ENCODE results near the gene ABCB11.
A peak's percentile ranks its signal among the peaks of the same experiment; 100 is the strongest.

The ABCB11 gene

DNA sequence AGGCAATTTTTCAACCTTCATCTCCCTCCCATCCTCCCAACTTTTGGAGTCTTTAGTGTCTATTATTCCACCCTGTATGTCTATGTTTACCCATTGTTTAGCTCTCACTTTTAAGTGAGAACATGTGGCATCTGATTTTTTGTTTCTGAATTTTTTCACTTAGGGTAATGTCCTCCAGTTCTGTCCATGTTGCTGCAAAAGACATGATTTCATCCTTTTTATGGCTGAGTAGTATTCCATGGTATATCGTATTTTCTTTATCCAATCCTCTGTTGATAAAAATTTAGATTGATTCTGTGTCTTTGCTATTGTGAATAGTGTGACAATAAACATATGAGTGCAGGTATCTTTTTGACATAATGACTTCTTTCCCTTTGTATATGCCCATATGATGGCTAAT, 81.8 kb downstream of the ABCB11 start:
- TF ChIP-seq, protein P1, sequence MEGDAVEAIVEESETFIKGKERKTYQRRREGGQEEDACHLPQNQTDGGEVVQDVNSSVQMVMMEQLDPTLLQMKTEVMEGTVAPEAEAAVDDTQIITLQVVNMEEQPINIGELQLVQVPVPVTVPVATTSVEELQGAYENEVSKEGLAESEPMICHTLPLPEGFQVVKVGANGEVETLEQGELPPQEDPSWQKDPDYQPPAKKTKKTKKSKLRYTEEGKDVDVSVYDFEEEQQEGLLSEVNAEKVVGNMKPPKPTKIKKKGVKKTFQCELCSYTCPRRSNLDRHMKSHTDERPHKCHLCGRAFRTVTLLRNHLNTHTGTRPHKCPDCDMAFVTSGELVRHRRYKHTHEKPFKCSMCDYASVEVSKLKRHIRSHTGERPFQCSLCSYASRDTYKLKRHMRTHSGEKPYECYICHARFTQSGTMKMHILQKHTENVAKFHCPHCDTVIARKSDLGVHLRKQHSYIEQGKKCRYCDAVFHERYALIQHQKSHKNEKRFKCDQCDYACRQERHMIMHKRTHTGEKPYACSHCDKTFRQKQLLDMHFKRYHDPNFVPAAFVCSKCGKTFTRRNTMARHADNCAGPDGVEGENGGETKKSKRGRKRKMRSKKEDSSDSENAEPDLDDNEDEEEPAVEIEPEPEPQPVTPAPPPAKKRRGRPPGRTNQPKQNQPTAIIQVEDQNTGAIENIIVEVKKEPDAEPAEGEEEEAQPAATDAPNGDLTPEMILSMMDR (IDR thresholded peaks at IDR 0.05; ENCODE audit: low read depth, low read length, missing control alignments) = no peak
- in situ Hi-C loops (cut with HindIII; ENCODE audit: low sequenced_read_pairs) = no loop called here
- no peak overlapping the region for H3K4me3 ChIP-seq (ENCODE audit: low read depth, low read length)
- no peak for DNase-seq (ENCODE audit: low read depth)

DNA sequence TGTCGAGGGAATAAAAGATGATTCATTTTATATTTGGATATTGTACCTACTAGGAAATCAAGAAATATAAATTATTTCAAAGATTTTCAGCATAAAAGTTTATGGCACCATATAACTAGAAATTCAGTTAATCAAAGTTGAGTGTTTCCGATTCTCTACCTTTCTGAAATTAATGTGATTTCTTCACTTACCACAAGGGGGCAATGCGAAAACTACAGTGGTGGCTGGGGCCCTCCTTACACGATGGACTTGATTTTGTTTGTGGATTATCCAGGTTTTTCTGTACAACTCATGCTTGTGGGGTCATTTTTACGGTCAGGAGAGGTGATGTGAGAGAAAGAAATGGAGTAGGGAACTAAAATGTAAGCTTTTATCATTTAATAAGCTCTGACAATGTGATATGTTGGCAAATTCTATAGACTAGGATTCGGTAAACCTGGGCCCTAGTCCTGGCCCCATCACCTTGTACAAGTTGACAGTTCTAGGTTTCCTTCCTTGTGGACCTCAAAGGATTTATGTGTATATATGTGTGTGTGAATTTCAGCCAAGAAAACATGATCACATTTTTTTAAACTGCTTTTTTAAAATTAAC, 82.4 kb downstream of the ABCB11 start:
- H3K4me3 ChIP-seq (ENCODE audit: low read depth, low read length) = no peak overlapping the region
- TF ChIP-seq, protein P1 (IDR thresholded peaks at IDR 0.05; ENCODE audit: low read depth, low read length, missing control alignments) = peak; percentile 54
- DNase-seq (ENCODE audit: low read depth) = no peak
- in situ Hi-C loops (cut with HindIII; ENCODE audit: low sequenced_read_pairs) = no loop called here

DNA sequence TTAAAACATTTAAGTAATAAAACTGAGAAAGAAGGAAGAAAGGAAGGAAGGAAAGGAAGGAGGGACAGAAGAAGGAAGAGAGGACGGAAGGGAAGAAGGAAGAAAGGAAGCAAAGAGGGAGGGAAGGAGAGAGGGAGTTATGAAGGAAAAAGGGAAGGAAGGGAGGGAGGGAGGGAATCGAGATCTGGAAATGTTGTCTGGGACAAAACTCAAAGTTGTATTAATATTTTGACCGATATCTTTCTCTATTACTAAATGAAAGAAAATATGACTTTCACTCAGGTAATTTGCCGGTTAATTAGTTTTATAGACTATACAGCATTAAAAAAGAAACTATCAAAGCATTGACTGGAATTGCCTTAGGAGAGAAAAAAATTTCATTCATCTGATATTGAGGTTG, 85.6 kb downstream of the ABCB11 start:
- no peak for DNase-seq (ENCODE audit: low read depth)
- TF ChIP-seq, protein P1 (IDR thresholded peaks at IDR 0.05; ENCODE audit: low read depth, low read length, missing control alignments) = no peak
- in situ Hi-C loops (cut with HindIII; ENCODE audit: low sequenced_read_pairs) = no loop called here
- H3K4me3 ChIP-seq (ENCODE audit: low read depth, low read length) = no peak overlapping the region

DNA sequence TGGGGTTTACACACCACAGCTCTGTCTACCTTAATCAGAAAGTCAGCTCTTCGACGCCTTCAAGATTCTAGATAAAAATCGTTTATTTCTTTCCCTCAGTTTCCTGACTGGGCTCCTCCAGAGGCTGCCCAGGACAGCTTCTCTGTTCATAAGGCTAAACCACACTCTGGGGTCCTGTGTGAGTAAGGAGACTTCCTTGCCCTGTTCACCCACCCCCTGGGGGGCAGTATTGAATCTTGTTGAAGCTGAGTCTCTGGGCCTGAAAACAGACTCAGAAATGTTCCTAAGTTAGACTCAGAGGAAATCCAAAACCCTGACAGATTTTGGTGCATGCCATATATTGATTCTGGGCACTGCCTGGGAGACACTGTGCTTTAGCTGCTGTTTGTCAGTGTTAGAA, 87.1 kb downstream of the ABCB11 start:
- H3K4me3 ChIP-seq (ENCODE audit: low read depth, low read length) = no peak overlapping the region
- TF ChIP-seq, protein P1 (IDR thresholded peaks at IDR 0.05; ENCODE audit: low read depth, low read length, missing control alignments) = no peak
- in situ Hi-C loops (cut with HindIII; ENCODE audit: low sequenced_read_pairs) = no loop called here
- DNase-seq (ENCODE audit: low read depth) = no peak

DNA sequence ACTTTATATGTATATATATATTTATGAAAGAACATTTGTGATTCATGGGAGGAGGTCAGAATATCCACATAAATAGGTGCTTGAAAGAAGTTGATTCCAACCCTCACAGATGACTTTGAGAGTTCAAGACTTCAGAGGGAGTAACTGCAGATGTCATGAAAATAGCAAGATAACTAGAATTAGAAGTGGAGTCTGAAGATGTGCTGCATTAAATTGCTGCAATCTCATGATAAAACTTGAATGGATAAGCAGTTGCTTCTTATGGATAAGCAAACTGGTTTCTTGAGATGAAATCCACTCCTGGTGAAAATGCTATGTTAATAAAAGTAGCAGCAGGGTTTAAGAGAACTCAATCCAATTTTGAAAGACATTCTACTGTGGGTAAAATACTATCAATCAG, 89.8 kb downstream of the ABCB11 start:
- H3K4me3 ChIP-seq (ENCODE audit: low read depth, low read length) = no peak overlapping the region
- TF ChIP-seq, protein P1 (IDR thresholded peaks at IDR 0.05; ENCODE audit: low read depth, low read length, missing control alignments) = no peak
- DNase-seq (ENCODE audit: low read depth) = no peak
- in situ Hi-C loops (cut with HindIII; ENCODE audit: low sequenced_read_pairs) = no loop called here

DNA sequence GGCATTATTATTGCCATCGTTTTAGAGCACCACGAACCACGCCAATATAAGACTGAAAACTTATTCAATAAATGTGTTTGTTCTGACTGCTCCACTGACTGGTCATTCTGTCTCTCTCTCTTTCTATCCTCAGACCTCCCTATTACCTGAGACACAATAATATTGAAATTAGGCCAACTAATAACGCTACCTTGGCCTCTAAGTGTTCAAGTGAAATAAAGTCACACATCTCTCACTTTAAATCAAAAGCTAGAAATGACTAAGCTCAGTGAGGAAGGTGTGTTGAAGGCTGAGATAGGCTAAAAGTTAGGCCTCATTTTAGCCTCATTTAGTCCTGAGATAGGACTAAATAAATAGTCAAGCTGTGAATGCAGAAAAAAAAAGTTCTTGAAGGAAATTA, 91.2 kb downstream of the ABCB11 start:
- H3K4me3 ChIP-seq (ENCODE audit: low read depth, low read length) = no peak overlapping the region
- no peak for DNase-seq (ENCODE audit: low read depth)
- in situ Hi-C loops (cut with HindIII; ENCODE audit: low sequenced_read_pairs) = no loop called here
- TF ChIP-seq, protein P1 (IDR thresholded peaks at IDR 0.05; ENCODE audit: low read depth, low read length, missing control alignments) = no peak
